Testis (tissue), 2 donors: Measurements from ENCODE around the gene OR2T1.
"Not testable (repeated sequence)": the region's sequence is repeated elsewhere in the genome, so short reads cannot be mapped to it uniquely, and the experiment has no call there.

ENCODE experiments used
- CTCF ChIP-seq, 3 experiments: fragments of 450-650 bp in 2 of 3; fragments of 200-600 bp in 1 of 3; sonication (generic) in 1 of 3; IDR thresholded peaks; one replicate each; pipeline ENCODE4 v1.5.1; 2016 to 2019; ENCODE audit warnings: antibody characterized with exemption in 3 of 3, mild to moderate bottlenecking in 2 of 3, moderate library complexity in 1 of 3
- POLR2A ChIP-seq: fragments of 450-650 bp; IDR thresholded peaks from one replicate; pipeline ENCODE4 v1.6.1; 2017; ENCODE audit warnings: antibody characterized with exemption, mild to moderate bottlenecking, moderate library complexity

DNA sequence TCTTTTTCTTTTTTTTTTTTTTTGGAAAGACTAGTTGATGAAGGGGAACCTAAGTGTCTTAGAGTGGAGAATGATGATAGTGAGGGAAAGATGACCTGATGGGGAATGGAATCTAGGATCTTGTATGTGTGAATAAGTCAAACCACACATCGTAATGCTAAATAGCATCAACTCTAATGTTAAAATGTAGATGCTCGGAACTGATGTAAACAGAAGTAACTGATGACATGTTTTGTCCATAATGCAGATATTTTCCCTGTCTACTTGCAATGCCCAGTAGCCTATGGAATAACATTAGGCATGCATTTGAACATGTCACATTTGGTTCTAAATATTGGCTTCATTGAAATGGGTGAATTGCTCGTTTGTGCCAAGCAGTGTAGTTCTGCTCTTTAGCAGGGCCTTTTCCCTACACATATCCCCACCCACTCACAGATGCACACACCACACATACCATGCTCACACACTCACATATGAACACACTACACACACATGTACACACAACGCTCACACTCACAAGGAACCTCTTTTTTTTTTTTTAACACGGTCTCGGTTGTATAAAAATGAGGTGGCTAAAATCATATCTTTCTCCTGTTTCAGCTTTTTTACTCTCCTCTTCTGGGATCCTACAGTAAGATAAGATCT is 47.1 kb downstream of the OR2T1 start:
- TF ChIP-seq CTCF (IDR thresholded peaks at IDR 0.05); POLR2A: not testable (repeated sequence)
